HepG2 (cell line): ENCODE measurements around the gene DNLZ. TPM values are rescaled to one million over a fixed set of nuclear protein-coding genes. Genes with fewer than 3 reads are reported as not detected.
A peak's percentile ranks its signal among the peaks of the same experiment; 100 is the strongest.

ENCODE experiments used
- ELF3 ChIP-seq: IDR thresholded peaks from 2 replicates; pipeline ENCODE4 v1.6.1; 2016; ENCODE audit warnings: missing genetic modification reagents, missing compliant biosample characterization
- FOXK1 ChIP-seq: sonication (generic); formaldehyde crosslinking; IDR thresholded peaks from 2 replicates; pipeline ENCODE4 v1.4.0; 2020; ENCODE audit warnings: low read depth, missing genetic modification reagents, borderline replicate concordance
- KDM2A ChIP-seq: sonication (generic); formaldehyde crosslinking; IDR thresholded peaks from 2 replicates; pipeline ENCODE4 v1.4.0; 2020; ENCODE audit warnings: low read depth, missing genetic modification reagents, borderline replicate concordance
- ZNF350 ChIP-seq: sonication (generic); formaldehyde crosslinking; IDR thresholded peaks from 2 replicates; pipeline ENCODE4 v1.4.0; 2020; ENCODE audit warnings: mild to moderate bottlenecking, low read depth, missing genetic modification reagents, borderline replicate concordance
- polyA plus RNA-seq, 8 experiments: library from polyadenylated mRNA; depleted of rRNA in 3 of 8; stranded (reverse) in 7 of 8; unstranded in 1 of 8; fragments of >200 nt; fragmentation: Illumina TruSeq in 4 of 8; extraction: Trizol in 4 of 8; gene quantifications; 2 replicates each; pipeline versions ENCODE4 v1.2.1 to v1.2.3, GENCODE V29; 2011 to 2016; ENCODE audit warnings: low read depth in 4 of 8, missing spikeins in 1 of 8, mixed read lengths in 1 of 8; ENCODE audit not compliant: insufficient read depth in 1 of 8
- total RNA-seq, 5 experiments: library from RNA; depleted of rRNA; stranded (reverse); fragments of >200 nt; fragmentation: Illumina TruSeq; extraction: Trizol; gene quantifications; 2 replicates each; pipeline ENCODE4 v1.2.3, GENCODE V29; 2016; ENCODE audit warnings: low read depth in 1 of 5
- TF ChIP-seq, protein P1 (sequence below), 2 experiments: fragments of 450-650 bp in 1 of 2; sonication (generic) in 1 of 2; formaldehyde crosslinking in 1 of 2; IDR thresholded peaks; 2 replicates each; pipeline versions ENCODE4 v1.6.1 to v1.8.0; 2016 to 2022; ENCODE audit warnings: antibody characterized with exemption in 1 of 2, mild to moderate bottlenecking in 1 of 2, missing genetic modification reagents in 1 of 2
- TF ChIP-seq, protein P2 (sequence below): IDR thresholded peaks from 2 replicates; pipeline ENCODE4 v1.6.1; 2016; ENCODE audit warnings: missing compliant biosample characterization, missing genetic modification reagents, borderline replicate concordance
- TF ChIP-seq, protein P3 (sequence below): sonication (generic); formaldehyde crosslinking; IDR thresholded peaks from 2 replicates; pipeline ENCODE4 v1.4.0; 2020; ENCODE audit warnings: mild to moderate bottlenecking, missing genetic modification reagents
- TF ChIP-seq, protein P4 (sequence below): sonication (generic); formaldehyde crosslinking; IDR thresholded peaks from 2 replicates; pipeline ENCODE4 v1.4.0; 2020; ENCODE audit warnings: missing genetic modification reagents, borderline replicate concordance
- TF ChIP-seq, protein P5 (sequence below): sonication (generic); formaldehyde crosslinking; IDR thresholded peaks from 2 replicates; pipeline ENCODE4 v1.4.0; 2020; ENCODE audit warnings: missing genetic modification reagents

Gene DNLZ
- total and polyA plus RNA-seq, 2 of the 13 experiments (the other 11 are each of a cell fraction or from before 2014, with no cell fraction given), result 3.4 to 8.0 TPM

DNA sequence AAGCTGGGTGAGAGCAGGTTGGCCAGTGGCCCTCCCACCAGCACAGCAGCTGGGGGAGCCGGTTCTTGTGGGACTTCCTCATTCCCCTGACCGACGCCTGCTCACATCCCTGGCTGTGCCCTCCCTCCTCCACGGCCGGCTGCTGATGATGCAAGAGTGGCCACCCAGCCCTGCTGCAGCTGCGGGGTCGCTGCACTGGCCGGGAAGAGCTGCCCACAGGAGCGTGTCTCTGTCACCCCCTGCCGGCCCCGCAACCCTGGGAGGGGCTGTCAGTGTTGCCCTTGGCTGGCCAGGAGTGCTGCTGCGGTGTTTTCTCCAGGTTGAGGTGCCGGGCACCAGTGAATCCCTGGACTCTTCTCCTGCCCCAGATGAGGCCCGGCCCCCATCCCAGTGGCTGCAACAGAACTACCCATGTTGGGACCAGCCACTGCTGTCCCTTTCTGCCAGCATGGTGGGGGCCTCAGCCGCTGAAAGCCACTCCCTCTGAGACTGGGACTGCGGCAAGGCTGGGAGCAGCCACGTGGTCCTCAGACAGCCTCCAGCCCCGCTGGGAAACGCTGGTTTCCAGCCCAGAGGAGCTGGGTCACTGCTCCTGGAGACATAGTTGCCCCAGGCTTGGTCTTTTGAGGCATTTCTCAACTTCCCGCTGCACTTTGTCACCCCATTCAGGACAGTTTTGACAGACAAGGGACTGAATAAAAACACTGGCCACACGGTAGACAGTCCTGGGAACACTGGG lies 9.2 kb upstream of the DNLZ start (continued):
- TF ChIP-seq, protein P1, sequence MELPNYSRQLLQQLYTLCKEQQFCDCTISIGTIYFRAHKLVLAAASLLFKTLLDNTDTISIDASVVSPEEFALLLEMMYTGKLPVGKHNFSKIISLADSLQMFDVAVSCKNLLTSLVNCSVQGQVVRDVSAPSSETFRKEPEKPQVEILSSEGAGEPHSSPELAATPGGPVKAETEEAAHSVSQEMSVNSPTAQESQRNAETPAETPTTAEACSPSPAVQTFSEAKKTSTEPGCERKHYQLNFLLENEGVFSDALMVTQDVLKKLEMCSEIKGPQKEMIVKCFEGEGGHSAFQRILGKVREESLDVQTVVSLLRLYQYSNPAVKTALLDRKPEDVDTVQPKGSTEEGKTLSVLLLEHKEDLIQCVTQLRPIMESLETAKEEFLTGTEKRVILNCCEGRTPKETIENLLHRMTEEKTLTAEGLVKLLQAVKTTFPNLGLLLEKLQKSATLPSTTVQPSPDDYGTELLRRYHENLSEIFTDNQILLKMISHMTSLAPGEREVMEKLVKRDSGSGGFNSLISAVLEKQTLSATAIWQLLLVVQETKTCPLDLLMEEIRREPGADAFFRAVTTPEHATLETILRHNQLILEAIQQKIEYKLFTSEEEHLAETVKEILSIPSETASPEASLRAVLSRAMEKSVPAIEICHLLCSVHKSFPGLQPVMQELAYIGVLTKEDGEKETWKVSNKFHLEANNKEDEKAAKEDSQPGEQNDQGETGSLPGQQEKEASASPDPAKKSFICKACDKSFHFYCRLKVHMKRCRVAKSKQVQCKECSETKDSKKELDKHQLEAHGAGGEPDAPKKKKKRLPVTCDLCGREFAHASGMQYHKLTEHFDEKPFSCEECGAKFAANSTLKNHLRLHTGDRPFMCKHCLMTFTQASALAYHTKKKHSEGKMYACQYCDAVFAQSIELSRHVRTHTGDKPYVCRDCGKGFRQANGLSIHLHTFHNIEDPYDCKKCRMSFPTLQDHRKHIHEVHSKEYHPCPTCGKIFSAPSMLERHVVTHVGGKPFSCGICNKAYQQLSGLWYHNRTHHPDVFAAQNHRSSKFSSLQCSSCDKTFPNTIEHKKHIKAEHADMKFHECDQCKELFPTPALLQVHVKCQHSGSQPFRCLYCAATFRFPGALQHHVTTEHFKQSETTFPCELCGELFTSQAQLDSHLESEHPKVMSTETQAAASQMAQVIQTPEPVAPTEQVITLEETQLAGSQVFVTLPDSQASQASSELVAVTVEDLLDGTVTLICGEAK (IDR thresholded peaks at IDR 0.05), result no peak
- TF ChIP-seq, protein P1 (CRISPR knock-in tag; IDR thresholded peaks at IDR 0.05), result 0 out of 2 replicates have a peak, but pooled peaks have one; percentile 8
- TF ChIP-seq, protein P2, sequence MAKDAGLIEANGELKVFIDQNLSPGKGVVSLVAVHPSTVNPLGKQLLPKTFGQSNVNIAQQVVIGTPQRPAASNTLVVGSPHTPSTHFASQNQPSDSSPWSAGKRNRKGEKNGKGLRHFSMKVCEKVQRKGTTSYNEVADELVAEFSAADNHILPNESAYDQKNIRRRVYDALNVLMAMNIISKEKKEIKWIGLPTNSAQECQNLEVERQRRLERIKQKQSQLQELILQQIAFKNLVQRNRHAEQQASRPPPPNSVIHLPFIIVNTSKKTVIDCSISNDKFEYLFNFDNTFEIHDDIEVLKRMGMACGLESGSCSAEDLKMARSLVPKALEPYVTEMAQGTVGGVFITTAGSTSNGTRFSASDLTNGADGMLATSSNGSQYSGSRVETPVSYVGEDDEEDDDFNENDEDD (CRISPR knock-in tag), result peak; percentile 54; the same call in 1 of the 2 replicates
- TF ChIP-seq ELF3 (CRISPR knock-in tag) (peak; percentile 73), ZNF350 (CRISPR knock-in tag) (0 out of 2 replicates have a peak, but pooled peaks have one; percentile 22), KDM2A (CRISPR knock-in tag) (peak; percentile 53; the same call in 1 of the 2 replicates), FOXK1 (CRISPR knock-in tag) (peak; percentile 43; the same call in 1 of the 2 replicates)
- TF ChIP-seq, protein P3, sequence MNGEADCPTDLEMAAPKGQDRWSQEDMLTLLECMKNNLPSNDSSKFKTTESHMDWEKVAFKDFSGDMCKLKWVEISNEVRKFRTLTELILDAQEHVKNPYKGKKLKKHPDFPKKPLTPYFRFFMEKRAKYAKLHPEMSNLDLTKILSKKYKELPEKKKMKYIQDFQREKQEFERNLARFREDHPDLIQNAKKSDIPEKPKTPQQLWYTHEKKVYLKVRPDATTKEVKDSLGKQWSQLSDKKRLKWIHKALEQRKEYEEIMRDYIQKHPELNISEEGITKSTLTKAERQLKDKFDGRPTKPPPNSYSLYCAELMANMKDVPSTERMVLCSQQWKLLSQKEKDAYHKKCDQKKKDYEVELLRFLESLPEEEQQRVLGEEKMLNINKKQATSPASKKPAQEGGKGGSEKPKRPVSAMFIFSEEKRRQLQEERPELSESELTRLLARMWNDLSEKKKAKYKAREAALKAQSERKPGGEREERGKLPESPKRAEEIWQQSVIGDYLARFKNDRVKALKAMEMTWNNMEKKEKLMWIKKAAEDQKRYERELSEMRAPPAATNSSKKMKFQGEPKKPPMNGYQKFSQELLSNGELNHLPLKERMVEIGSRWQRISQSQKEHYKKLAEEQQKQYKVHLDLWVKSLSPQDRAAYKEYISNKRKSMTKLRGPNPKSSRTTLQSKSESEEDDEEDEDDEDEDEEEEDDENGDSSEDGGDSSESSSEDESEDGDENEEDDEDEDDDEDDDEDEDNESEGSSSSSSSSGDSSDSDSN, result peak; percentile 69; the same call in 1 of the 2 replicates
- TF ChIP-seq, protein P4, sequence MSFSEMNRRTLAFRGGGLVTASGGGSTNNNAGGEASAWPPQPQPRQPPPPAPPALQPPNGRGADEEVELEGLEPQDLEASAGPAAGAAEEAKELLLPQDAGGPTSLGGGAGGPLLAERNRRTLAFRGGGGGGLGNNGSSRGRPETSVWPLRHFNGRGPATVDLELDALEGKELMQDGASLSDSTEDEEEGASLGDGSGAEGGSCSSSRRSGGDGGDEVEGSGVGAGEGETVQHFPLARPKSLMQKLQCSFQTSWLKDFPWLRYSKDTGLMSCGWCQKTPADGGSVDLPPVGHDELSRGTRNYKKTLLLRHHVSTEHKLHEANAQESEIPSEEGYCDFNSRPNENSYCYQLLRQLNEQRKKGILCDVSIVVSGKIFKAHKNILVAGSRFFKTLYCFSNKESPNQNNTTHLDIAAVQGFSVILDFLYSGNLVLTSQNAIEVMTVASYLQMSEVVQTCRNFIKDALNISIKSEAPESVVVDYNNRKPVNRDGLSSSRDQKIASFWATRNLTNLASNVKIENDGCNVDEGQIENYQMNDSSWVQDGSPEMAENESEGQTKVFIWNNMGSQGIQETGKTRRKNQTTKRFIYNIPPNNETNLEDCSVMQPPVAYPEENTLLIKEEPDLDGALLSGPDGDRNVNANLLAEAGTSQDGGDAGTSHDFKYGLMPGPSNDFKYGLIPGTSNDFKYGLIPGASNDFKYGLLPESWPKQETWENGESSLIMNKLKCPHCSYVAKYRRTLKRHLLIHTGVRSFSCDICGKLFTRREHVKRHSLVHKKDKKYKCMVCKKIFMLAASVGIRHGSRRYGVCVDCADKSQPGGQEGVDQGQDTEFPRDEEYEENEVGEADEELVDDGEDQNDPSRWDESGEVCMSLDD (CRISPR knock-in tag), result no peak
- TF ChIP-seq, protein P5, sequence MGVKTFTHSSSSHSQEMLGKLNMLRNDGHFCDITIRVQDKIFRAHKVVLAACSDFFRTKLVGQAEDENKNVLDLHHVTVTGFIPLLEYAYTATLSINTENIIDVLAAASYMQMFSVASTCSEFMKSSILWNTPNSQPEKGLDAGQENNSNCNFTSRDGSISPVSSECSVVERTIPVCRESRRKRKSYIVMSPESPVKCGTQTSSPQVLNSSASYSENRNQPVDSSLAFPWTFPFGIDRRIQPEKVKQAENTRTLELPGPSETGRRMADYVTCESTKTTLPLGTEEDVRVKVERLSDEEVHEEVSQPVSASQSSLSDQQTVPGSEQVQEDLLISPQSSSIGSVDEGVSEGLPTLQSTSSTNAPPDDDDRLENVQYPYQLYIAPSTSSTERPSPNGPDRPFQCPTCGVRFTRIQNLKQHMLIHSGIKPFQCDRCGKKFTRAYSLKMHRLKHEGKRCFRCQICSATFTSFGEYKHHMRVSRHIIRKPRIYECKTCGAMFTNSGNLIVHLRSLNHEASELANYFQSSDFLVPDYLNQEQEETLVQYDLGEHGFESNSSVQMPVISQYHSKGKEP (CRISPR knock-in tag), result no peak
